CD4-positive, alpha-beta T cell treated with Interleukin-15 for 1 hour (primary cell): Measurements from ENCODE around the gene TPT1.
"Not testable (repeated sequence)": the region's sequence is repeated elsewhere in the genome, so short reads cannot be mapped to it uniquely, and the experiment has no call there.

ENCODE experiments used
- DNase-seq: peaks from one replicate; pipeline ENCODE4 v3.0.0-alpha.2; 2020

The TPT1 gene

DNA sequence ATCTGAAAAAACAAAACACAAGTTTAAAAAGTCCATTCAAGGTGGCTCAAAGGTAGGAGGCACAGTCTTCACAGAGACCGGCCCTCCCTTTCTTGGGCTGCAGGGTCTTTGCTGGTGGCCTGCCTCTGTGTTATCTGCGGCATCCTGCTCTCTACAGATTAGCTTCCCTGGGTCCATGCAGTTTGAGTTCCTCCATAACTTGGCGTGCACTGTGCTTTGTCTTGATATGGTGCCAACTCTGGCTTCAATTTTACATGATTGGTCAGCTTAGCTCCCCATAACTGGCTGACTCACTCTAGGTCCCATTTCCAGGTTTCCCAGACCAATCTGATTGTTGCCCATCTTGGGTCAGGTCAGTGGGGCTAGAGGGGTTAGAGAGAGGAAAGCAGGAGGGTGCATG is 41.8 kb downstream of the TPT1 start:
- DNase-seq, result no peak

DNA sequence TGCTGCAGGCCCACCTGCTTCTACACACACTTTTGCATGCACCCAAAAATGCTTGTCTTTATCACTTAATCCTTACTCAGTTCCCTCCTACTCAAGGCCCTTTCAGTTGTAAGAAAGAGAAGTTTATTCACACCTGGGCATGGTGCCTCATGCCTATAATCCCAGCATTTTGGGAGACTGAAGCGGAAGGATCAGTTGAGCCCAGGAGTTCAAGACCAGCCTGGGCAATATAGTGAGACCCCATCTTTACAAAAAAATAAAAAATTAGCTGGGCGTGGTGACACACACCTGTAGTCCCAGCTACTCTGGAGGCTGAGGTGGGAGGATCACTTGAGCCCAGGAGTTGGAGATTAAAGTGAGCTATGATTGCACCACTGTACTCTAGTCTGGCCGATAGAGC is 42.4 kb downstream of the TPT1 start:
- not testable (repeated sequence) for DNase-seq

DNA sequence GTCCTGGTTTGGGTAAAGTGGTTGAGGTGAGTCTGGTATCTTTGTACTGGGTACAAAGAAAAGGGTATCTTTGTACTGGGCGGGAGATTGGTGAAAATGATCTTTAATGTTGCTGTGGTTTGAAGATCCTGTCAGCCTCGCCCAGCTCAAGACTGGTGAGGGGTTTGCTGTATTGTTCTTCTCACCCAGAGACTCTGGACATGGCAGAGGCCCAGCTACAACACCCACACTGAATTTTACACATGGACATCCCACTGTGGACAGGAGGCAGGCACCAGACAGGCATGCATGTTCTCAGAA is 42.8 kb downstream of the TPT1 start:
- no peak for DNase-seq

DNA sequence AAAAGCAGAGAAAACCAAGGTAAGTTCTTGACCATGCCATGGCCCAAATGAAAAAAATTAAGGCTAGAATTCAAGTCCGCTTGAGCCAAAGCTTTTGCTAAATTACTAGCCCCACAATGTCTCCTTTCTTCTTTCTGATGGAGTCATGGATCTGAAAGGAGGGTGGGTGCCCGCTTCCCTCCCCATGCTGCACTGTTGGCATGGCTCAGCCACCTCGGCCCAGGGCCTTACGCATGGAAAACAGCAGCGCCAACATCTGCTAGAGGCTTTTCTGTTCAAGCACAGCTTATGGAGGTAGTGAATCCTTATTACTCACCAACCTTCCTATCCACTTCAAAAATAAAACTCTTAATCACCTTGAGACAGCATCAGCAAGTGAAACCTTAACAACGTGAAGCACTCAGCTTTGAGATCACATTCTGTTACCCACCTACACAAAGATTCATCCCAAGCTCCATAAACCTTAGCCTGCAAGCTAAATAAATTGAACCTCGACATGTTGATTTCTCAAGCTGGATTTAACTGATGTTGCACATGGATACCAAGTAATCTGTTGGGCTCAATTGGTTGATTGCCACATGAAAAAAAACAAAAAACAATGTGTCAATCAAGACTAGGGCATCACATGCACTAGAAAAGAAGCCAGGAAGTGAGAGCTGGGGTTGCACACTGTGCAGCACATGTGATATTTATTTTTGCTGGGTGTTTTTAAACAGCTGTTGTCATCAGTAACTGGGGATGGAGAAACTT is 43.4 kb downstream of the TPT1 start:
- DNase-seq, result no peak

DNA sequence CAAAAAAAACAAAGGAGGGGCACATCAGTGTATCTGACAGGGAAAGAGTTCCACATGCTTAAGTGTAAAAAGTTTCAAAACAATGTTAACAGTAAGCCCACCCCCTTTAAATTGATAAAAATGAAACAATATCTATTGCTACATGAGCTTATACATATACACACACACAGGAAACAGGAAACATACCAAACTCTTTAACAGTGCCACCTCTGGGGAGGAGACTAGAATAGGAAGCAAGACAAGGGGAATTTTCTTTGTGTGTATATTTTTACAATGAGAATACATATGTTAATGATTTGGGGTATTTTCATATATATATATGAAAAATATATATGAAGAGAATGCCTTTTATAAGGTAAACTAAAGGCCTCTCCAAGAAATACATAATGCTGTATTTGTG is 44.7 kb downstream of the TPT1 start:
- no peak for DNase-seq

DNA sequence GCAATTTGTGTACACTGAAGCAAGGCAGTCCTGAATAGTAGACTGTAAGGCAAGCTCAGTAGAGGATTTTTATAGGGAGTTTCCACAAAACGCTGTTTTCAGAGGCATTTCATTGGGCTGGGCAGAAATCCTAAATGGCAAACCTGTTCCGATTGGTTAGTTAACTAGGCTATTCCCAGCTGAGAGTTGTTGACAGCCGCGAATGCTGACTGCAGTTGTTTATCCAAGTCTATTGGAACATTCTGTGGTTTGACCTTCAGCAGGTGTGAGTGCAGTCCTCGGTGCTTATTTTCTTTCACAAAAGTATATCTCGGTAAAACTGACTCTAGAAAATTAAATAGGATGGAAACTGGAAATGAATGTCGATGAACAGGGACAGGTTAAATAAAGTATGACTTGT is 45.4 kb downstream of the TPT1 start:
- no peak for DNase-seq

DNA sequence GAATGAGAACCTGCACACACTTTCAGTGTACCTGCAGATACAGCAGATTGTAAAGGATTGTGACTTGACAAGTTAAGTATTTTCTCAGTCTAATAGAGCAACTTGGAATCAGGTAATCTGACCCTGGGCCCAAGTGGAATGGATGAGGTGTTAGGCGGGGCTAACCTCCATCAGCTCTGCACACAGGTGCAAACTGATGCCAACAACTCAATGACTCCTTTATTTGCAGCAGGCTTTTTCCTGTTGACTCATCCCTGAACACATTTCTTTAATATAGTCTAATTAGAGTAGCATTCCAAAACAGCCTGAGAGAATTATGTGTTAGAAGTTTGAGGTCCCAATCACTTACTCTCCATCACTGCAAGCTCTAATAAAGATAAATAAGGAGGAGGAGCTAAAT is 48.8 kb downstream of the TPT1 start:
- DNase-seq, result no peak

DNA sequence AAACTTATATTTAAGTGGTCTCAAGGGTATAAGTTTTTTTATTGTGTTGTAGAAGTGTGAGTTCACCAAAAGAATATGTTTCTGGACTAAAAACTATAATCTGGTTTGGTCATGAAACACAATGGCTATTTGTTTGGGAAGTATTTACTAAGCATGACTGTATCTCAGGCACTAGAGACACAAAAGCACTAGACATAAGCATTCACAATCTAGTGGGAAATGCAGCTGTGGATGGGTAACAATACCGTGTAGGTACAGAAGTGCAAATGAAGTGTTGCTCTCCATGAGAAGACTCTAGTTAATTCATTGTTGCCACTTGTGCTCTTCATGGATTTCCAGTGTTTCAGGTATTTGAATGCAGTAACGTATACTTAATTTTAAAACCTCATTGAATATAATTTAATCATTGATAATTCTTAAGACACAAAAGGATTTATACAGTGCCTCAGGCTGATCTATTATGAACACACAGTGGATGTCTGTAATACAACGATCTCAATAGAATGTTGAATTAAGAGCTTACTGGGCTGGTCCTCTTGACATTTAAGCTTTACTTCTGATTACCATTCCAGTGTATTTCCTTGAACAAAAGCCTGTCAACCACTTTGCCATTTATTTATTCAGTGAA is 50.9 kb downstream of the TPT1 start:
- no peak for DNase-seq
